ENCODE data around the gene UMPS. TPM values are rescaled to one million over a fixed set of nuclear protein-coding genes. Genes with fewer than 3 reads are reported as not detected.

Gene UMPS
- total RNA-seq, 1 experiment from 2014 or later, result 118 TPM

GRCh38 chr3:124774327-124774718 is 44.1 kb downstream of the UMPS start:
- Histone ChIP-seq H3K27ac (ENCODE audit: low read depth, low read length, poor library complexity, severe bottlenecking) (peak overlapping the region; percentile 72), H3K27me3 (replicated peaks; ENCODE audit: insufficient read depth, low read depth, low read length, poor library complexity) (no peaks in the 10 kb centered on the region), H3K36me3 (ENCODE audit: insufficient read depth, low read length, poor library complexity, severe bottlenecking) (peaks cover 9% of the 10 kb centered on the region), H3K4me1 (ENCODE audit: insufficient read depth, low read length, poor library complexity, severe bottlenecking) (peaks cover 75% of the 10 kb centered on the region), H3K4me3 (ENCODE audit: low read depth, low read length, poor library complexity, severe bottlenecking) (no peak overlapping the region), H3K9me3 (ENCODE audit: low read depth, low read length, poor library complexity, severe bottlenecking) (no peaks in the 10 kb centered on the region)
- intact Hi-C loops (cut with micrococcal nuclease; ENCODE audit: unreplicated experiment), result no loop called here
- TF ChIP-seq EZH2 (IDR thresholded peaks at IDR 0.05; ENCODE audit: borderline replicate concordance, low read depth, low read length, poor library complexity, severe bottlenecking) (no peak), CTCF (conservative IDR thresholded peaks at IDR 0.05; ENCODE audit: low read depth, low read length) (no peak)
- BruUV-seq (replicated peaks), result no TSS peak
- DNase-seq (ENCODE audit: low spot score), result peak; percentile 55
- POLR2A ChIA-PET (ENCODE audit: low non-redundant PET), result no interaction called here
- CTCF ChIA-PET, result no interaction called here

GRCh38 chr3:124774841-124775402 is 44.7 kb downstream of the UMPS start:
- intact Hi-C loops (cut with micrococcal nuclease; ENCODE audit: unreplicated experiment), result no loop called here
- no TSS peak for BruUV-seq (replicated peaks)
- Histone ChIP-seq H3K27ac (ENCODE audit: low read depth, low read length, poor library complexity, severe bottlenecking) (peak overlapping the region; percentile 72), H3K9me3 (ENCODE audit: low read depth, low read length, poor library complexity, severe bottlenecking) (no peaks in the 10 kb centered on the region), H3K27me3 (replicated peaks; ENCODE audit: insufficient read depth, low read depth, low read length, poor library complexity) (no peaks in the 10 kb centered on the region), H3K4me1 (ENCODE audit: insufficient read depth, low read length, poor library complexity, severe bottlenecking) (peaks cover 75% of the 10 kb centered on the region), H3K4me3 (ENCODE audit: low read depth, low read length, poor library complexity, severe bottlenecking) (no peak overlapping the region), H3K36me3 (ENCODE audit: insufficient read depth, low read length, poor library complexity, severe bottlenecking) (peaks cover 7% of the 10 kb centered on the region)
- ChIA-PET CTCF (no interaction called here), POLR2A (ENCODE audit: low non-redundant PET) (no interaction called here)
- no peak for TF ChIP-seq CTCF (conservative IDR thresholded peaks at IDR 0.05; ENCODE audit: low read depth, low read length)
- no peak for TF ChIP-seq EZH2 (IDR thresholded peaks at IDR 0.05; ENCODE audit: borderline replicate concordance, low read depth, low read length, poor library complexity, severe bottlenecking)
- DNase-seq (ENCODE audit: low spot score), result no peak

GRCh38 chr3:124775877-124776276 is 45.6 kb downstream of the UMPS start:
- peaks cover 75% of the 10 kb centered on the region for H3K4me1 ChIP-seq (ENCODE audit: insufficient read depth, low read length, poor library complexity, severe bottlenecking)
- ChIA-PET POLR2A (ENCODE audit: low non-redundant PET) (no interaction called here), CTCF (no interaction called here)
- intact Hi-C loops (cut with micrococcal nuclease; ENCODE audit: unreplicated experiment), result no loop called here
- peaks cover 7% of the 10 kb centered on the region for H3K36me3 ChIP-seq (ENCODE audit: insufficient read depth, low read length, poor library complexity, severe bottlenecking)
- no peak for DNase-seq (ENCODE audit: low spot score)
- no peak overlapping the region for H3K27ac ChIP-seq (ENCODE audit: low read depth, low read length, poor library complexity, severe bottlenecking)
- BruUV-seq (replicated peaks), result no TSS peak
- H3K4me3 ChIP-seq (ENCODE audit: low read depth, low read length, poor library complexity, severe bottlenecking), result no peak overlapping the region
- TF ChIP-seq EZH2 (IDR thresholded peaks at IDR 0.05; ENCODE audit: borderline replicate concordance, low read depth, low read length, poor library complexity, severe bottlenecking), result no peak
- TF ChIP-seq CTCF (conservative IDR thresholded peaks at IDR 0.05; ENCODE audit: low read depth, low read length), result no peak
- H3K9me3 ChIP-seq (ENCODE audit: low read depth, low read length, poor library complexity, severe bottlenecking), result no peaks in the 10 kb centered on the region
- H3K27me3 ChIP-seq (replicated peaks; ENCODE audit: insufficient read depth, low read depth, low read length, poor library complexity), result no peaks in the 10 kb centered on the region
